SW 1271 (cell line): Measurements from ENCODE around the gene OR5K2.

Experiments
- DNase-seq, 2 experiments: peaks; one replicate each; lab custom pipeline; 2025; lab: John Stamatoyannopoulos, UW

The OR5K2 gene

GRCh38 chr3:98522544-98523281 is 25.2 kb downstream of the OR5K2 start, which contains the start of gene CLDND1:
Gene CLDND1, minus strand, starts transcription at chr3:98522902. Its CDS starts 1,478 bp downstream, at chr3:98521424.
- peak; percentile 89 to 94 for DNase-seq

- DNase-seq = no peak
These were observed 28.0 kb downstream of the OR5K2 start for GRCh38 chr3:98525494-98525893.

GRCh38 chr3:98528474-98529346 is 31.2 kb downstream of the OR5K2 start:
- no peak for DNase-seq

- DNase-seq = no peak
These were observed 32.5 kb downstream of the OR5K2 start for GRCh38 chr3:98529856-98530459.

DNA sequence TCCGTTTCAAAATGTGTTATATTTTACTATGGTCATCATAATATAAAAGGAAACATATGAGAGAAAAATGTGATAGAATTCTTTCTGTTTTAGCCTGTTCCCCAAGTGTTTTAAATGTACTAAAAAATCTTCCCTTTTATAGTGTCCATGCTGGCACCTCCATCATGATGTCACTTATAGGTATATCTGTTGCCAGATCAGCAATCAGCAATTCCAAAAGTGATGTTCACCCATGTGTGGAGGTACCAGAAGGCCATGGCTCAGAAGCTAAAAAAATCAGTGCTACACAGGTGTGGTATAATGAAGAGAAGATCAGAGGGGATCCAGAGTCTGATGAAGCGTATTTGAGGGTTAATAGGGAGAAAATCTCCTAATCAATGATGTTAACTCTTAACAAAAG is 33.2 kb downstream of the OR5K2 start:
- no peak for DNase-seq

- no peak for DNase-seq
These were observed 34.3 kb downstream of the OR5K2 start, which contains the start of gene GPR15 for GRCh38 chr3:98531622-98532274. Gene GPR15, plus strand, starts transcription at chr3:98531978. Its CDS starts 56 bp downstream, at chr3:98532034.

GRCh38 chr3:98532275-98532637 is 34.8 kb downstream of the OR5K2 start:
- no peak for DNase-seq

- no peak for DNase-seq
These were observed 35.5 kb downstream of the OR5K2 start for GRCh38 chr3:98532709-98533571.

- DNase-seq = no peak
These were observed 36.7 kb downstream of the OR5K2 start for GRCh38 chr3:98534168-98534567.

GRCh38 chr3:98534734-98535133 is 37.3 kb downstream of the OR5K2 start:
- no peak for DNase-seq

DNA sequence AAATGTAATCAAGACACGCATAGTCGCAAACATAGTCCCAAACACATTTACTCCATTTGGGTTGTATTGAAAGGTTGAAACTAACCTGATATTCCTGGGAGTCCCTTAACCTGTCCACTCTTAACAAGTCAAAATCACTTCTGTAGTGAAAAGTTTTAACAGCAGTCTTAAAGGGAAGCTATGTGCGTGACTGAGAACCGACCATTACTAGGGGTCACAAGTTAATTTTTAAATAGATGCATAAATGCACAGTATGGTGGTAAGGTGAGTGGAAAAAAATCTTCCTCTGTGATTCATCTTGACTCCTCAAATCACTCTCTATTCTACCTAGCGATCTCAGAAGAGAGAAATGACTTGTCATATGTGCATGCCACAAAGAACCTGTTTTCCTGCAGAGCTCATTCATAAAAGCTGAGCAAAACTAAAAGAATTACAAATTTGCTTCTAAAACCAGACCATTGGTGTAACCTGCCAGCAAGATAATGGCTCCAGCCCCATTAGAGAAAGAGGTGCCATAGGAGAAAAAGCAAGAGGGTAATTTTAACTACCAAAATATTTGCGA is 39.1 kb downstream of the OR5K2 start:
- DNase-seq = no peak

GRCh38 chr3:98540346-98540745 is 42.9 kb downstream of the OR5K2 start:
- no peak for DNase-seq

DNA sequence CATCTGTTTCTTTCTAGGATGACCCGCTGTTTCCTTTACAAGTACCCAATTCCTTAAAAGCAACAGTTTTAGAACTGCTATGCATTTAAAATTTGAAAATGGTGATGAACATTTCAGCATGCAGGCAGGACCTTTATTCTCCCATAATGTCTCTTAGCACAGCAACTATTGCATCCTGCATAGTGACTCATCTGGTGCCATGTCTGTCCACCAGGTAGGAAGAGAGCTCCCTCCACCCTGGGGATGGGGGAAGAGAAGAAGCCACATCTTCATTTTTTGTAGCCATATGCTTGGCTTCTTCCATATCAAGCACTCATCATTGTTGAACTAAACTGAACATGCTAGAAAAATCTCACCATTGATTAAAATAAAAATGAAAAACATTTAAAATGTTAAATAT is 44.2 kb downstream of the OR5K2 start:
- DNase-seq = no peak

DNA sequence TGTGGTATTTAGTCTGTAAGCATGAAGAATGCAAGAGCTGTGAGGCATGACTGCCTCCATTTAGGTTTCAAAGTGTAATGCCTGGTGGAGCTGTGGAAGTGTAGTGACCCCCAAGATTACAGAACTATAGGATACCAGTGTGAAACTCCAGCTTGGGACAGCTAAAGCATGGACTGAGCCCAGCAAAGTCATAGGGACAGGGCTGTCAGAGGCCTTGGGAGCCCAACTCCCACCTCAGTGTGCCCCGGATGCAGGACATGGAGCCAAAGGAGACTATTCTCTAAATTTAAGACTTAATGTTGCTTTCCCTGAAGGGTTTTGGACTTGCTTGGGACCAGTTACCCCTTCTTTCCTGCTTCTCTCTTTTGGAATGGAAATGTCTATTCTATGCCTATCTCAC is 45.1 kb downstream of the OR5K2 start:
- DNase-seq = no peak

GRCh38 chr3:98545940-98546339 is 48.5 kb downstream of the OR5K2 start:
- DNase-seq = no peak
